Effector memory CD8-positive, alpha-beta T cell (primary cell): ENCODE data around the gene CDH13.

Experiments
- ATAC-seq: fragments of 150-1000 bp; cut with Tn5 transposase; replicated peaks from 2 replicates; pipeline ENCODE4 v1.10.0; 2021; ENCODE audit warnings: mild to moderate bottlenecking, moderate library complexity
- DNase-seq, 3 experiments: peaks; one replicate each; pipeline ENCODE4 v3.0.0; 2021
- H3K27ac Mint-ChIP-seq, 2 donors: one replicate each; pipeline ENCODE4 v1.8.0; 2022; ENCODE audit warnings: mild to moderate bottlenecking in 2 of 2, mixed read lengths in 2 of 2, moderate library complexity in 2 of 2
- H3K27me3 Mint-ChIP-seq, 2 donors: one replicate each; pipeline ENCODE4 v1.8.0; 2022; ENCODE audit warnings: mixed read lengths in 2 of 2
- H3K36me3 Mint-ChIP-seq: one replicate; pipeline ENCODE4 v1.8.0; 2022; ENCODE audit warnings: mild to moderate bottlenecking, moderate library complexity, mixed read lengths; ENCODE audit not compliant: insufficient read depth
- H3K4me1 Mint-ChIP-seq, 2 donors: one replicate each; pipeline ENCODE4 v1.8.0; 2022; ENCODE audit warnings: low read depth in 2 of 2, mixed read lengths in 2 of 2
- H3K4me3 Mint-ChIP-seq, 2 donors: one replicate each; pipeline ENCODE4 v1.8.0; 2022; ENCODE audit warnings: mild to moderate bottlenecking in 2 of 2, mixed read lengths in 2 of 2, moderate library complexity in 2 of 2
- H3K9me3 Mint-ChIP-seq, 2 donors: one replicate each; pipeline ENCODE4 v1.8.0; 2022; ENCODE audit warnings: mixed read lengths in 2 of 2

The CDH13 gene

GRCh38 chr16:83755391-83755790 is 1128.6 kb downstream of the CDH13 start:
- ATAC-seq, result no peak
- H3K9me3 Mint-ChIP-seq, result no peaks in the 10 kb centered on the region
- H3K4me3 Mint-ChIP-seq, result no peak overlapping the region
- DNase-seq, result no peak
- H3K4me1 Mint-ChIP-seq, result no peaks in the 10 kb centered on the region
- no peaks in the 10 kb centered on the region for H3K36me3 Mint-ChIP-seq
- peaks cover 42 to 44% of the 10 kb centered on the region in 2 donors for H3K27me3 Mint-ChIP-seq
- H3K27ac Mint-ChIP-seq, result no peak overlapping the region

- no peaks in the 10 kb centered on the region for H3K36me3 Mint-ChIP-seq
- no peaks in the 10 kb centered on the region for H3K4me1 Mint-ChIP-seq
- ATAC-seq (no peak), DNase-seq (no peak)
- H3K27ac Mint-ChIP-seq, result no peak overlapping the region
- H3K4me3 Mint-ChIP-seq, result no peak overlapping the region
- H3K9me3 Mint-ChIP-seq, result no peaks in the 10 kb centered on the region
- peaks cover 18 to 25% of the 10 kb centered on the region in 2 donors for H3K27me3 Mint-ChIP-seq
Measured at GRCh38 chr16:83762141-83762991, 1135.6 kb downstream of the CDH13 start.

- no peaks in the 10 kb centered on the region for H3K36me3 Mint-ChIP-seq
- no peak overlapping the region for H3K4me3 Mint-ChIP-seq
- H3K27me3 Mint-ChIP-seq, result peaks cover 18 to 25% of the 10 kb centered on the region in 2 donors
- H3K4me1 Mint-ChIP-seq, result no peaks in the 10 kb centered on the region
- no peak for DNase-seq
- ATAC-seq, result no peak
- no peaks in the 10 kb centered on the region for H3K9me3 Mint-ChIP-seq
- no peak overlapping the region for H3K27ac Mint-ChIP-seq
Measured at GRCh38 chr16:83762992-83763358, 1136.2 kb downstream of the CDH13 start.

- H3K4me3 Mint-ChIP-seq, result no peak overlapping the region
- no peak for ATAC-seq
- no peaks in the 10 kb centered on the region for H3K9me3 Mint-ChIP-seq
- H3K27me3 Mint-ChIP-seq, result peaks cover 18 to 50% of the 10 kb centered on the region in 2 donors
- no peak overlapping the region for H3K27ac Mint-ChIP-seq
- H3K36me3 Mint-ChIP-seq, result no peaks in the 10 kb centered on the region
- no peaks in the 10 kb centered on the region for H3K4me1 Mint-ChIP-seq
- no peak for DNase-seq
Measured at GRCh38 chr16:83768986-83769385, 1142.2 kb downstream of the CDH13 start.

GRCh38 chr16:83769397-83770008 is 1142.7 kb downstream of the CDH13 start:
- DNase-seq (no peak), ATAC-seq (no peak)
- H3K27me3 Mint-ChIP-seq, result peaks cover 17 to 48% of the 10 kb centered on the region in 2 donors
- H3K27ac Mint-ChIP-seq, result no peak overlapping the region
- H3K9me3 Mint-ChIP-seq, result no peaks in the 10 kb centered on the region
- no peaks in the 10 kb centered on the region for H3K36me3 Mint-ChIP-seq
- no peak overlapping the region for H3K4me3 Mint-ChIP-seq
- no peaks in the 10 kb centered on the region for H3K4me1 Mint-ChIP-seq

GRCh38 chr16:83771306-83771942 is 1144.7 kb downstream of the CDH13 start:
- Mint-ChIP-seq H3K36me3 (no peaks in the 10 kb centered on the region), H3K4me1 (no peaks in the 10 kb centered on the region), H3K27me3 (peaks cover 19 to 57% of the 10 kb centered on the region in 2 donors), H3K27ac (no peak overlapping the region), H3K4me3 (no peak overlapping the region), H3K9me3 (no peaks in the 10 kb centered on the region)
- no peak for DNase-seq
- ATAC-seq, result no peak

GRCh38 chr16:83772806-83773205 is 1146.0 kb downstream of the CDH13 start:
- Mint-ChIP-seq H3K4me3 (no peak overlapping the region), H3K4me1 (no peaks in the 10 kb centered on the region)
- no peak for ATAC-seq

GRCh38 chr16:83774066-83774465 is 1147.3 kb downstream of the CDH13 start:
- ATAC-seq (no peak), DNase-seq (no peak)
- no peak overlapping the region for H3K27ac Mint-ChIP-seq
- no peaks in the 10 kb centered on the region for H3K9me3 Mint-ChIP-seq
- no peaks in the 10 kb centered on the region for H3K36me3 Mint-ChIP-seq
- peaks cover 26 to 64% of the 10 kb centered on the region in 2 donors for H3K27me3 Mint-ChIP-seq
- no peak overlapping the region for H3K4me3 Mint-ChIP-seq
- no peaks in the 10 kb centered on the region for H3K4me1 Mint-ChIP-seq

More at GRCh38 chr16:83772806-83773205, 1146.0 kb downstream of the CDH13 start:
- Mint-ChIP-seq H3K27ac (no peak overlapping the region), H3K36me3 (no peaks in the 10 kb centered on the region), H3K27me3 (peaks cover 25 to 64% of the 10 kb centered on the region in 2 donors), H3K9me3 (no peaks in the 10 kb centered on the region)
- DNase-seq, result no peak

- H3K9me3 Mint-ChIP-seq, result no peaks in the 10 kb centered on the region
- no peak for DNase-seq
- no peaks in the 10 kb centered on the region for H3K36me3 Mint-ChIP-seq
- H3K4me1 Mint-ChIP-seq, result no peaks in the 10 kb centered on the region
- no peak overlapping the region for H3K4me3 Mint-ChIP-seq
- ATAC-seq, result no peak
- no peak overlapping the region for H3K27ac Mint-ChIP-seq
- peaks cover 28 to 55% of the 10 kb centered on the region in 2 donors for H3K27me3 Mint-ChIP-seq
Measured at GRCh38 chr16:83776944-83777343, 1150.2 kb downstream of the CDH13 start.

- Mint-ChIP-seq H3K36me3 (no peaks in the 10 kb centered on the region), H3K27me3 (peaks cover 38 to 59% of the 10 kb centered on the region in 2 donors), H3K4me3 (no peak overlapping the region), H3K4me1 (no peaks in the 10 kb centered on the region), H3K27ac (no peak overlapping the region), H3K9me3 (no peaks in the 10 kb centered on the region)
- ATAC-seq (no peak), DNase-seq (no peak)
Measured at GRCh38 chr16:83779886-83780285, 1153.1 kb downstream of the CDH13 start.

GRCh38 chr16:83785455-83785854 is 1158.7 kb downstream of the CDH13 start:
- no peaks in the 10 kb centered on the region for H3K4me1 Mint-ChIP-seq
- ATAC-seq, result no peak
- no peak overlapping the region for H3K4me3 Mint-ChIP-seq

GRCh38 chr16:83789642-83790401 is 1163.1 kb downstream of the CDH13 start:
- Mint-ChIP-seq H3K27ac (no peak overlapping the region), H3K36me3 (no peaks in the 10 kb centered on the region), H3K4me3 (no peak overlapping the region), H3K9me3 (no peaks in the 10 kb centered on the region), H3K27me3 (peaks cover 50 to 53% of the 10 kb centered on the region in 2 donors), H3K4me1 (peaks cover 2 to 4% of the 10 kb centered on the region in 2 donors)
- DNase-seq (no peak), ATAC-seq (no peak)

More at GRCh38 chr16:83785455-83785854, 1158.7 kb downstream of the CDH13 start:
- Mint-ChIP-seq H3K27me3 (peaks cover 45 to 54% of the 10 kb centered on the region in 2 donors), H3K27ac (no peak overlapping the region), H3K36me3 (no peaks in the 10 kb centered on the region), H3K9me3 (no peaks in the 10 kb centered on the region)
- DNase-seq, result no peak

GRCh38 chr16:83791916-83792315 is 1165.1 kb downstream of the CDH13 start:
- H3K4me1 Mint-ChIP-seq, result peaks cover 2 to 4% of the 10 kb centered on the region in 2 donors
- no peaks in the 10 kb centered on the region for H3K36me3 Mint-ChIP-seq
- no peak for DNase-seq
- H3K4me3 Mint-ChIP-seq, result no peak overlapping the region
- peaks cover 45 to 60% of the 10 kb centered on the region in 2 donors for H3K27me3 Mint-ChIP-seq
- no peaks in the 10 kb centered on the region for H3K9me3 Mint-ChIP-seq
- ATAC-seq, result no peak
- no peak overlapping the region for H3K27ac Mint-ChIP-seq
